GM21515 (cell line): Measurements from ENCODE around the gene LLPH.
A peak's percentile ranks its signal among the peaks of the same experiment; 100 is the strongest.

Source experiments
- ATAC-seq: cut with Tn5 transposase; IDR thresholded peaks from one replicate; pipeline ENCODE4 v1.9.1; 2021; ENCODE audit not compliant: unreplicated experiment

The LLPH gene

GRCh38 chr12:66143868-66144267, 13.3 kb upstream of the LLPH start:
- no peak for ATAC-seq

- no peak for ATAC-seq
Observed at GRCh38 chr12:66142826-66143225, 12.3 kb upstream of the LLPH start.

GRCh38 chr12:66141299-66141698, 10.7 kb upstream of the LLPH start:
- ATAC-seq = no peak

GRCh38 chr12:66140731-66141130, 10.2 kb upstream of the LLPH start:
- ATAC-seq = no peak

- no peak for ATAC-seq
Observed at GRCh38 chr12:66139328-66139727, 8.8 kb upstream of the LLPH start.

- no peak for ATAC-seq
Observed at GRCh38 chr12:66137937-66138336, 7.4 kb upstream of the LLPH start.

GRCh38 chr12:66132408-66132807, 1.9 kb upstream of the LLPH start:
- no peak for ATAC-seq

GRCh38 chr12:66131067-66131688, 628 bp upstream of the LLPH start:
- ATAC-seq = no peak

- no peak for ATAC-seq
Observed at GRCh38 chr12:66129934-66130266, 650 bp downstream of the LLPH start.

GRCh38 chr12:66127650-66128049, 2.9 kb downstream of the LLPH start:
- no peak for ATAC-seq

- ATAC-seq = no peak
Observed at GRCh38 chr12:66120477-66120876, 10.1 kb downstream of the LLPH start.

GRCh38 chr12:66119870-66120241, 10.7 kb downstream of the LLPH start:
- no peak for ATAC-seq

GRCh38 chr12:66119229-66119869, 11.2 kb downstream of the LLPH start:
- ATAC-seq = no peak

- ATAC-seq = no peak
Observed at GRCh38 chr12:66118240-66118891, 12.2 kb downstream of the LLPH start.

GRCh38 chr12:66117242-66117641, 13.3 kb downstream of the LLPH start:
- ATAC-seq = no peak

GRCh38 chr12:66115071-66115600, 15.4 kb downstream of the LLPH start:
- ATAC-seq = no peak

GRCh38 chr12:66113471-66113870, 17.1 kb downstream of the LLPH start:
- ATAC-seq = no peak

- no peak for ATAC-seq
Observed at GRCh38 chr12:66111605-66112004, 18.9 kb downstream of the LLPH start.

GRCh38 chr12:66109056-66109455, 21.5 kb downstream of the LLPH start:
- no peak for ATAC-seq

- ATAC-seq = no peak
Observed at GRCh38 chr12:66108386-66108785, 22.2 kb downstream of the LLPH start.

GRCh38 chr12:66107451-66107915, 23.1 kb downstream of the LLPH start:
- peak; percentile 95 for ATAC-seq
